Frontal cortex (tissue), 4 donors: ENCODE results near the gene RACGAP1. TPM values are rescaled to one million over a fixed set of nuclear protein-coding genes. Genes with fewer than 3 reads are reported as not detected.

Experiments
- DNase-seq, 2 donors: peaks; one replicate each; pipeline ENCODE4 v3.0.0; 2012; ENCODE audit warnings: low spot score in 2 of 2
- FAIRE-seq: peaks from 2 replicates; lab custom pipeline; 2012; peaks lifted over from hg19 to GRCh38; lab: Jason Lieb, UNC
- total RNA-seq: library from RNA; depleted of rRNA; stranded (reverse); fragments of >200 nt; gene quantifications from one replicate; pipeline ENCODE4 v1.2.3, GENCODE V29; 2014
- donor health status: control.
- donor health status: control.
- donor health status: control.

The RACGAP1 gene
- total RNA-seq, 1 donor from 2014 or later = 26.5 TPM

DNA sequence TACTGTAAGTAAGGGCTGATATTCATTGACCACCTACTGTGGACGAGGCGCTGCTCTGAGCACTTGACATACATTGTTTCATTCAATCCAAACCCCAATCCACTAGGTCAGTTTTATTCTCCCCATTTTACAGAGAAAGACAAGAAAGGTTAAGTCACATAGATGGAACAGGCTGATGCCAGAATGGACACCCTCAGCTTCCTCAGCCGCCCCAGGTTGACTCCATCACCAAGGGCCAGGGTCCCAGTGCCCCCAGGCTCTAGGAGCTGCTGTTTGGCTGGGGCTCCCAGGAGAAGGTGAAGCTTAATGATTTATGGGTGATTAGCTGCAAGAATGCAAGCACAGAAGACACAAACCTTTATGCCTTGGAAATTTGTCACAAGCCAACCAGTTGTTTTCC lies 75.4 kb downstream of the RACGAP1 start:
- DNase-seq (no peak), FAIRE-seq (no peak)

DNA sequence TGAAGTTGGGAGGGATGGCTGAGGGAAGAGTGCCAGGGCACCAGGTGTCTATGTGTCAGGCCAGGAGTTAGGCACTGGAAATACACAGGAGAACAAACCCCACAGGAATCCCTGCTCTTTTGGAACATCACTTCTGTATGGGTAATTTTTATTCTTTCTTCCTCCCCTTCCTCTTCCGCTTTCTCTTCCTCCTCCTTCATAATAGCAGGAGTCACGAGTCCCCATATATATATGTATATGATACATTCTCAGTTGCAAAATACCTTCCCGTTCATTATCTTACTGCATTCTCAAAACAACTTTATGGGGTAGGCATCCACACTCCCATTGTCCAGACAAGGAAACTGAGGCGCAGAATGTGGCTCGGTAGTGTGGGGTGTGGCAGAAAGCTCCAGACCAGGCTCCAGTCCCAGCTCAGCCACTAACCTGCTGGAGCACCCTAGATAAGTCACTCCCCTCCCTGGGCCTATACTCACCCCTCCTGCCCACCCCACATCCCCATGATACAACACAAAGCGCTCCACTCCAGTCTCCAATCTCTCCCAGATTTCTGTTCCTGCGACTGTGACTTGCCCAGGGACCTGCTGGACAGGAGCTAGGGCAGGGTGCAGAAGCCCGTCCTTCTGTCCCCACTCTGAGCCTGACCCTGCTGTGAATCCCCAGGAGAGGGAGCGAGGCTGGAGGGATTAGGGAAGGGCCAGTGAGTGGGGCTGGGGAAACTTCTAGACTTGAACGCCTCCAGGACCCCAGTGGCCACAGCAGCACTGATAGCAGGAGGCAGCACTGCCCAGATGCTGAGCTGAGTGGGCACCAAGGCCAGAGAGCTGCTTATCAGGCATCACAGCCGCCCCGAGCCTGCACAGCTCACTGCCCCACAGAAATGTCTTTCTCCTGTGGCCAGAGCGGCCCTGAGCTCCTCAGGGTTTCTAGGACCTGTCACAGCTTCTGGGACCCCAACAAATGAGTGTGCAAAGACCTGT lies 76.1 kb downstream of the RACGAP1 start:
- FAIRE-seq (no peak), DNase-seq (no peak)

DNA sequence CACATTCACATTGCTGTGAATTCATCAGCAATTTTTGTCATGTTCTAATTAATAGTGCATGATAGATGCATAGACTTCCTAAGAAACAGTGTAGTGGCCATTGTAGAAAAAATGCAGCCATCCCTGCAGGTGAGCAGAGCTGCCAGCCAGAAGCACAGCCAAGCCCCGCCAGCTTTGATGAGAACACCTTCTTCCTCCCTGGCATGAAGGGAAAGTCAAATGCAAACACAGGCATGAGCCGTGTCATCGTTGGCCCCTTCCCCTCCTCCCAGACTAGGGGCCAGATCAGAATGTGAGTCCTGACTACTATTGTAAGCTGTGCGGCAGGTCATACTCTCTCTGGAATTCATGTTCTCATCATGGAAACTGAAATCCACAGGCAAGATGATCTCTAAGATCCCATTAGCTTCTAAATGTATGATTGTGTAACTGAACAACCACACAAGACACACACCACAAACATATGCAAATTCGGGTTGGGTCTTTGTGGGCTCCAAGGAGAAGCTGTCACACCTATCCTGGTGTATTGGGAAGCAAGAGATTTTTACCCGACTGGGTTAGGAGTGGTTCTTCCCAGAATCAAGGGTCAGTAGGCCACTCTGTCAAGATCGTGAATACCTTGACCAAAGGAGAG lies 77.6 kb downstream of the RACGAP1 start:
- FAIRE-seq (no peak), DNase-seq (no peak)

- FAIRE-seq (no peak), DNase-seq (no peak)
Observed at GRCh38 chr12:49946497-49946896, 78.8 kb downstream of the RACGAP1 start.

DNA sequence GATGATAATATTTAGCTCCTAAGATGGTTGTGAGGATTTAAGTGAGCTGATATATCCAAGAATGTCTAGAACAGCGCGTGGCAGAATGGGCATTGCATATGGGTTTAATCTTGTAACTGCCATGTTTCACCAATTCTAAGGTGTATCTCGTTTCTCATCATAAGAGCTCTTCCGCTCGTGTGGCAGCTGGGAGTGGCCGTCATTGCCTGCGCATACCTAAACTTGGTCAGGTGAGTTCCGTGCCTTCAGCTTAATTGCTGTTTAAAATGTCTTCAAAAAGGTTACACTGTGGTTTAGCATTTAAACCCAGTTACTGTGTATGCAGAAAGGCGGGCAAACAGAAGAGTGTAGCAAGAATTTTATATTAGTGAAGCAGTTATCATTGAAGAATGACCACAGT lies 79.2 kb downstream of the RACGAP1 start:
- no peak for FAIRE-seq
- DNase-seq = no peak

DNA sequence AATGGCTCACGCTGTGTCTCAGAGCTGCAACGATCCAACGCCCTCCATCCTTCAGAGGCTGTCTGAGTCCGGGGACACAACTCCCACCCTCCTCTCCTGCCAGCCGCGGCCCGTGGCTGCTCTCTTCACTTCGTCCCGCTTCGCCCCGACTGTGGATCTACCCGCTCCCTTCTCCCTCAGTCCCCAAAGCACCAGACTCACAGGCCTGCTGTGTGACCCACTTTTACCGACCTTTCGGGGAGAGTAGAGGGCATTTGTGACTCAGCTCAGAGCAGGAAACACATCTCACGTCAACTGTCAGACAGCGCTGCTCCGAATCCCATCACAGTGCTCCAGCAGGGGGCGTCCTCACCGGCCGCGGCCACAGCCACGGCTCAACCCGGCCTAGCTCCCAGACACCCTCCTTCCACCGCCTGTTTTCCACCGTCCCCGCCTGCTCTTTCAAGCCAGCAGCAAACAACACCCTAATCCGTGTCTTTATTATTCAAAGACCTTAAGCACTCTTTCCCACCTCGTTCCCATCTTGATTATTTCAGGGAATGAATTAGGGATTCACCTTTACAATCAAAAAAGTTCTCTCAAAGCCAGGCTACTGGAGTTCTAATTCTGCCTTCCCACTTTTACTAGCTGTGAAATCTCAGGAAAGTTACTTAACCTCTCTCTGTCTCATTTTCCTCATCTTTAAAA lies 79.8 kb downstream of the RACGAP1 start:
- DNase-seq (peak in 1 of 2 donors; percentile 90), FAIRE-seq (no peak)

DNA sequence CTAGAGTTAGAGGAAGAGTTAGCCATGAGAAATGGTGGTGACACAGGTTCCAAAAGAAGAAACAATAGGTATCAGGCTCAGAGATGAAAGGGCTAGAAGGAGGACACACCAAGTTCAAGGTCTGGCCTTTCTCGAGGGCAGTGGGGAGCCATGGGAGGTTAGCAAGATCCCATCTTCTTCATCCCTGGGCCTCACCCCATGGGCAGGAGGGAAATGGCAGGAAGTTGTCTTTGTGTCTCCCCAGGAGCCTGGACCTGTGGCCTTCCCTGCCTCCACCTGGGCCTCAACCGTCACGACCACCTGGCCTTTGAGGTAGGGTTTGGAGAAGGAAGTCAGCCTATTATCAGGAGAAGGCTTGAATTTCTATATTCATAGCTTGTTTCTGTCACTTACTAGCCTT lies 80.6 kb downstream of the RACGAP1 start:
- no peak for FAIRE-seq
- DNase-seq = no peak

DNA sequence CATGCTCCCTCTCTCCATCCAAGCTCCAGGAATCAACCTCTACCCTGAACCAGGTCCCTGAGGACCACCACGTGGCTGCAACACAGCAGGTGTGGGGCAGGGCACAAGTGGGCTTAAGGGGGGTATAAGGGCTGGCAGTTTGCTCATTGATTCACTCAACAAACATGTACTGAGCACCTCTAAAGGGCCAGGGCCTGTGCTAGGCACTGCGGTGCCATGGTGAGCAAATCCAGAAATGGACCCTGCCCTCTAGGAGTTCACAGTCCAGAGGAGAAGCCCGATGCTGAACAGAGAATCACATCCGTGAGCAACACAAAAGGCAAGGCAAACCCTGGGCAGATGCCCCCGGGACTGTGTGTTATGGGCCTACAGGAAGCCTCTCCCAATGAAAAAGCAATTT lies 81.2 kb downstream of the RACGAP1 start:
- no peak for FAIRE-seq
- DNase-seq = no peak

DNA sequence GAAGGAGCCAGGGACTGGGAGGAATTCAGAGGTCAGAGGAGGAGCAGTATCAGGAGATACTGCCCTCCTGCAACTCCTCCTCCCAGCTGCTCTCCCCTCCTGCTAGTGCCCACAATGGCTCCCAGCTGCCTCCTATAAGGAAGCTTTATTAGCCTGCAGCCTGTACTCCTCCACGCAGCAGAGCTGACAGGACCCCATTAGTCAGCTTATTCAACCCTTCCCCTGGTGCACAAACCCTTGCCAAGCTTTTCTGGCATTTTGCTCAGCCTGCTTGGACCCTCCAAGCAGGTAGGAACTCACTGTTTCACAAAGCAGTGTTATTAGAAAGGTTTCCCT lies 81.7 kb downstream of the RACGAP1 start:
- FAIRE-seq = no peak
- no peak for DNase-seq

- FAIRE-seq (no peak), DNase-seq (no peak)
Observed at GRCh38 chr12:49942921-49943624, 82.2 kb downstream of the RACGAP1 start.

GRCh38 chr12:49942512-49942893 lies 82.8 kb downstream of the RACGAP1 start:
- DNase-seq (no peak), FAIRE-seq (no peak)

- DNase-seq (no peak), FAIRE-seq (no peak)
Observed at GRCh38 chr12:49941556-49942511, 83.5 kb downstream of the RACGAP1 start.

DNA sequence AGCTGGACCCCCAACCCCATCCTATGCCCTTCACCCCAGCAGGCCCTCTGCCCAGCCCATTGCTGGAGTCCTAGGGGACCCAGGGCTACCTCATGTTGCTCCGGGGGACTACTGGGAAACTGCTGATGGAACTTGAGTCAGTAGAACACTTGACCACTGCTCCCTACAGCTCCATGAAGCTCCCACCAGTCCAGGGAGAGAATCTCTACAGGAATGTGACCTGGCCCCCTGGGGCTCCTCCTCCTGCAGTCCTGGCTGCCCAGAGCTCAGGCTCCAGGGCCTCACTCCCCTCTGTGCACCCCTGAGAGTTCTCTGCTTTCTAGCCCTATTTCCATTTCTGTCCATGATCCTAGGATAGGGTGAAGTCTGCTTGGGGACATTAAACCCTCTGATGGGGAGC lies 85.6 kb downstream of the RACGAP1 start:
- DNase-seq (no peak), FAIRE-seq (no peak)

DNA sequence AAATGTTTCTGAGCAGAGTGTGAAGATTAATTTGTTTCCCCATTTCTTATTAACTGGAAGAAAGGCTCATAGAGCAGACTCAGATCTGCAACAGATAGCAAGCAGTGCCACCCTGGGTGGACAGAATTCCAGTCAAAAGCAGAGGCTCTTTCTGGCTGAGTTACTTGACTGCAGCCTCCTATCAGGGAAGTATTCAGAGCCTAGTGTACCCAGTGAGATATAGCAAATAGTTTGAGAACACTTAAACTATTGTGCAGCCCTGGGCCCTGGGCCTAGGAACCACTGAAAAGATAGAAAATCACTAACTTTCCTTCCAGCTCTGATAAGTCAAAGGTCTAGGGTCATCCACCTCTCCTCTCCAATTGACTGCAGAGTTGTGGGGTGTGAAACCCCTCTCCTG lies 86.0 kb downstream of the RACGAP1 start:
- no peak for FAIRE-seq
- DNase-seq = no peak

Other genes starting within 250 kb of the RACGAP1 start
- gene NCKAP5L, start 197.1 kb downstream of the RACGAP1 start, total RNA-seq = 7.3 TPM
- 6.9 TPM for gene BCDIN3D, start 182.4 kb downstream of the RACGAP1 start, total RNA-seq
- gene FAIM2, start 121.6 kb downstream of the RACGAP1 start, total RNA-seq = 17.9 TPM
- gene AQP2, start 74.8 kb downstream of the RACGAP1 start, total RNA-seq = not detected
- gene AQP5, start 63.6 kb downstream of the RACGAP1 start, total RNA-seq = 1.2 TPM
- gene AQP6, start 52.5 kb downstream of the RACGAP1 start, total RNA-seq = not detected
- 15.5 TPM for gene ASIC1, start 32.1 kb upstream of the RACGAP1 start, total RNA-seq
- gene SMARCD1, start 59.8 kb upstream of the RACGAP1 start, total RNA-seq = 35.1 TPM
- gene GPD1, start 78.5 kb upstream of the RACGAP1 start, total RNA-seq = 9.4 TPM
- gene COX14, start 86.7 kb upstream of the RACGAP1 start, total RNA-seq = 11.0 TPM
- gene CERS5, start 141.9 kb upstream of the RACGAP1 start, total RNA-seq = 104 TPM